ENCODE measurements around the gene TMEM120B. TPM values are rescaled to one million over a fixed set of nuclear protein-coding genes. Genes with fewer than 3 reads are reported as not detected.

The TMEM120B gene
- total RNA-seq, 1 experiment from 2014 or later: 20.5 TPM

DNA sequence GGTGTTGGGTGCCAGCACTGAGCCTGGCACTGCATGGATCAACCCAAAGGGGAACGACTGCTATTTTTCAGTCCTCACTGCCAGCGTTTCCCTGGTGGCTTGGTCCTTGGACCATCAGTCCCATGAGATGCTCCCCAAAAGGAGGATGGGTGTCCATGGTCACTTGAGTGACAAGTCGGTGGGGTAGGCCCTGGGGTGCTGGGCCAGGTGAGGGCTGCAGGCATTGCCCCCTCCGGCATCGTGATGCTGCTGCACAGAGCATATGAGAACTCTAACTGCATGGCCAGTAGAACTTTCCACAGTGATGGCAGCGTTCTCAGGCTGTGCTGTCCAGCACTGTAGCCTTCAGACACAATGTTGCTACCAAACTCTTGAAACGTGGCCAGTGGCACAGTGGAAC, 107.5 kb downstream of the TMEM120B start:
- RAD21 ChIA-PET (ENCODE audit: low non-redundant PET in 1 of 2, low total read pairs in 2 of 2, uncharacterized antibody in 2 of 2, unreplicated experiment in 2 of 2): no interaction called here

More for the DNA sequence above, 107.5 kb downstream of the TMEM120B start:
- no TSS peak for BruUV-seq (replicated peaks)
- no peak overlapping the region for H3K4me3 ChIP-seq (replicated peaks in 1 of 2; ENCODE audit: low read depth in 1 of 2, low read length in 2 of 2)
- H3K9me2 ChIP-seq (ENCODE audit: insufficient read depth): no peaks in the 10 kb centered on the region
- H3K4me2 ChIP-seq (ENCODE audit: low read length): no peak overlapping the region
- H3K27ac ChIP-seq (ENCODE audit: low read depth, low read length): no peak overlapping the region
- H2AFZ ChIP-seq (ENCODE audit: low read depth, low read length, poor library complexity, severe bottlenecking): no peak overlapping the region
- peaks cover 9% of the 10 kb centered on the region for H3K79me2 ChIP-seq (ENCODE audit: insufficient read depth, low read length)
- ATAC-seq: no peak
- TF ChIP-seq RAD21 (IDR thresholded peaks at IDR 0.05; ENCODE audit: low read depth) (no peak), TCF7L2 (IDR thresholded peaks at IDR 0.05; ENCODE audit: borderline replicate concordance, extremely low read depth, insufficient read depth, insufficient read length) (no peak), SIN3A (IDR thresholded peaks at IDR 0.05; ENCODE audit: low read depth) (no peak), ZFX (IDR thresholded peaks at IDR 0.05) (no peak), CBX3 (IDR thresholded peaks at IDR 0.05; ENCODE audit: low read depth) (no peak), ELF1 (IDR thresholded peaks at IDR 0.05; ENCODE audit: borderline replicate concordance, low read depth) (no peak), SP1 (IDR thresholded peaks at IDR 0.05; ENCODE audit: low read depth) (no peak), SRF (IDR thresholded peaks at IDR 0.05; ENCODE audit: low read depth) (no peak), ZNF274 (IDR thresholded peaks at IDR 0.05; ENCODE audit: low read depth, low read length) (no peak), JUND (IDR thresholded peaks at IDR 0.05) (no peak), EZH2phosphoT487 (IDR thresholded peaks at IDR 0.05; ENCODE audit: borderline replicate concordance) (no peak)
- TF ChIP-seq, protein P1, sequence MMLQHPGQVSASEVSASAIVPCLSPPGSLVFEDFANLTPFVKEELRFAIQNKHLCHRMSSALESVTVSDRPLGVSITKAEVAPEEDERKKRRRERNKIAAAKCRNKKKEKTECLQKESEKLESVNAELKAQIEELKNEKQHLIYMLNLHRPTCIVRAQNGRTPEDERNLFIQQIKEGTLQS (IDR thresholded peaks at IDR 0.05): no peak
- TF ChIP-seq, protein P2, sequence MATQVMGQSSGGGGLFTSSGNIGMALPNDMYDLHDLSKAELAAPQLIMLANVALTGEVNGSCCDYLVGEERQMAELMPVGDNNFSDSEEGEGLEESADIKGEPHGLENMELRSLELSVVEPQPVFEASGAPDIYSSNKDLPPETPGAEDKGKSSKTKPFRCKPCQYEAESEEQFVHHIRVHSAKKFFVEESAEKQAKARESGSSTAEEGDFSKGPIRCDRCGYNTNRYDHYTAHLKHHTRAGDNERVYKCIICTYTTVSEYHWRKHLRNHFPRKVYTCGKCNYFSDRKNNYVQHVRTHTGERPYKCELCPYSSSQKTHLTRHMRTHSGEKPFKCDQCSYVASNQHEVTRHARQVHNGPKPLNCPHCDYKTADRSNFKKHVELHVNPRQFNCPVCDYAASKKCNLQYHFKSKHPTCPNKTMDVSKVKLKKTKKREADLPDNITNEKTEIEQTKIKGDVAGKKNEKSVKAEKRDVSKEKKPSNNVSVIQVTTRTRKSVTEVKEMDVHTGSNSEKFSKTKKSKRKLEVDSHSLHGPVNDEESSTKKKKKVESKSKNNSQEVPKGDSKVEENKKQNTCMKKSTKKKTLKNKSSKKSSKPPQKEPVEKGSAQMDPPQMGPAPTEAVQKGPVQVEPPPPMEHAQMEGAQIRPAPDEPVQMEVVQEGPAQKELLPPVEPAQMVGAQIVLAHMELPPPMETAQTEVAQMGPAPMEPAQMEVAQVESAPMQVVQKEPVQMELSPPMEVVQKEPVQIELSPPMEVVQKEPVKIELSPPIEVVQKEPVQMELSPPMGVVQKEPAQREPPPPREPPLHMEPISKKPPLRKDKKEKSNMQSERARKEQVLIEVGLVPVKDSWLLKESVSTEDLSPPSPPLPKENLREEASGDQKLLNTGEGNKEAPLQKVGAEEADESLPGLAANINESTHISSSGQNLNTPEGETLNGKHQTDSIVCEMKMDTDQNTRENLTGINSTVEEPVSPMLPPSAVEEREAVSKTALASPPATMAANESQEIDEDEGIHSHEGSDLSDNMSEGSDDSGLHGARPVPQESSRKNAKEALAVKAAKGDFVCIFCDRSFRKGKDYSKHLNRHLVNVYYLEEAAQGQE (IDR thresholded peaks at IDR 0.05; ENCODE audit: low read depth): no peak
- no peaks in the 10 kb centered on the region for H3K4me1 ChIP-seq (ENCODE audit: control insufficient read depth in 1 of 2, insufficient read depth in 2 of 2, low read length in 2 of 2)
- no peaks in the 10 kb centered on the region for H3K9me3 ChIP-seq (ENCODE audit: control insufficient read depth in 1 of 2, insufficient read depth in 1 of 2, low read depth in 1 of 2, low read length in 2 of 2)
- H3K9ac ChIP-seq (ENCODE audit: low read length): no peak overlapping the region
- H3K27me3 ChIP-seq (ENCODE audit: insufficient read depth, low read length): no peaks in the 10 kb centered on the region
- CTCF ChIA-PET: interaction anchor here (1.4 kb wide), 1 partner anchor 26 kb away, joined by 3 read pairs; the partner anchor contains the start of gene RHOF
- peaks cover 33 to 34% of the 10 kb centered on the region in 2 experiments; a peak in 3 of 4 replicates for H3K36me3 ChIP-seq (ENCODE audit: control insufficient read depth in 1 of 2, insufficient read depth in 2 of 2, low read length in 2 of 2)
- POLR2A ChIA-PET: no interaction called here
- intact Hi-C loops (cut with micrococcal nuclease): no loop called here
- DNase-seq (ENCODE audit: low read depth, low spot score): no peak
- no peaks in the 10 kb centered on the region for H4K20me1 ChIP-seq (ENCODE audit: insufficient read depth)

All from HCT116 (cell line).